Transverse colon (tissue), 4 donors: ENCODE measurements around the gene PPP1R15A.

Experiments
- POLR2A ChIP-seq: fragments of 450-650 bp; IDR thresholded peaks from one replicate; pipeline ENCODE4 v1.6.1; 2016; ENCODE audit warnings: antibody characterized with exemption, mild to moderate bottlenecking, moderate library complexity
- POLR2AphosphoS5 ChIP-seq, 3 donors: sonication (generic); formaldehyde crosslinking; IDR thresholded peaks; one replicate each; pipeline ENCODE4 v1.6.1; 2016; ENCODE audit warnings: antibody characterized with exemption in 3 of 3
- TF ChIP-seq, protein P1 (sequence below), 5 experiments: fragments of 200-600 bp in 3 of 5; fragments of 450-650 bp in 2 of 5; sonication (generic) in 3 of 5; IDR thresholded peaks; 1 replicate in 2 of 5; 2 replicates in 3 of 5; pipeline ENCODE4 v1.5.1; 2016 to 2017; ENCODE audit warnings: antibody characterized with exemption in 5 of 5, inconsistent platforms in 3 of 5, mild to moderate bottlenecking in 2 of 5, moderate library complexity in 1 of 5

DNA sequence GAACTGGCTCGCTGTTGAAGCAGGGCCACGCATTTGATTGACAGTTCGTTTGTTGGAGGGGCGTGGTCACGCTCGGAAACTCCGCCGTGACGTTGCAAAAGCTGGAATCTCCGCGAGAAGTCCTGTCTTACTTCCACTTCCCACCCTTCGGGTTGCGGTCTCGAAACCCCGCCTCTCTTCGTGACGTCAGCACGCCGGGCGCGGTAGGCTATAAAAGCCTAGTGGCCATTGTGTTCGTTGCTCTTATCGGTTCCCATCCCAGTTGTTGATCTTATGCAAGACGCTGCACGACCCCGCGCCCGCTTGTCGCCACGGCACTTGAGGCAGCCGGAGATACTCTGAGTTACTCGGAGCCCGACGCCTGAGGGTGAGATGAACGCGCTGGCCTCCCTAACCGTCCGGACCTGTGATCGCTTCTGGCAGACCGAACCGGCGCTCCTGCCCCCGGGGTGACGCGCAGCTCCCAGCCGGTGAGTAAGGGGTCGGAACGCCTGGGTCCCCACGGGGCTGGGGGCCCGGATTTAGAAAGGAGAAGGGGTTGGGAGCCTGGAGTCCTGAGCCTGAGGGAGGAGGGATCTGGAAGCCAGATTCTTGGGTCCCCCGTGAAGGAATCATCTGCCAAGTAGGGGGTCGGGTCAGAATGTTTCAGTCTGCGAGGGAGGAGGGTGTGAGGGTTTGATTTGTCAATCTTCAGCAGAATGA, at the start of gene PPP1R15A:
- TF ChIP-seq, protein P1, sequence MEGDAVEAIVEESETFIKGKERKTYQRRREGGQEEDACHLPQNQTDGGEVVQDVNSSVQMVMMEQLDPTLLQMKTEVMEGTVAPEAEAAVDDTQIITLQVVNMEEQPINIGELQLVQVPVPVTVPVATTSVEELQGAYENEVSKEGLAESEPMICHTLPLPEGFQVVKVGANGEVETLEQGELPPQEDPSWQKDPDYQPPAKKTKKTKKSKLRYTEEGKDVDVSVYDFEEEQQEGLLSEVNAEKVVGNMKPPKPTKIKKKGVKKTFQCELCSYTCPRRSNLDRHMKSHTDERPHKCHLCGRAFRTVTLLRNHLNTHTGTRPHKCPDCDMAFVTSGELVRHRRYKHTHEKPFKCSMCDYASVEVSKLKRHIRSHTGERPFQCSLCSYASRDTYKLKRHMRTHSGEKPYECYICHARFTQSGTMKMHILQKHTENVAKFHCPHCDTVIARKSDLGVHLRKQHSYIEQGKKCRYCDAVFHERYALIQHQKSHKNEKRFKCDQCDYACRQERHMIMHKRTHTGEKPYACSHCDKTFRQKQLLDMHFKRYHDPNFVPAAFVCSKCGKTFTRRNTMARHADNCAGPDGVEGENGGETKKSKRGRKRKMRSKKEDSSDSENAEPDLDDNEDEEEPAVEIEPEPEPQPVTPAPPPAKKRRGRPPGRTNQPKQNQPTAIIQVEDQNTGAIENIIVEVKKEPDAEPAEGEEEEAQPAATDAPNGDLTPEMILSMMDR (IDR thresholded peaks at IDR 0.05) = peak in 2 of 5 experiments; percentile 54 to 64
- peak; percentile 100 for TF ChIP-seq POLR2AphosphoS5 (IDR thresholded peaks at IDR 0.05)
- TF ChIP-seq POLR2A = peak; percentile 100
